SHP77 treated with DMSO at 0.1 percent for 48 hours (cell line): ENCODE data around the gene SFMBT2.
"Not testable (repeated sequence)": the region's sequence is repeated elsewhere in the genome, so short reads cannot be mapped to it uniquely, and the experiment has no call there.

ENCODE experiments used
- DNase-seq: peaks from one replicate; lab custom pipeline; 2025; lab: John Stamatoyannopoulos, UW

SFMBT2 gene

DNA sequence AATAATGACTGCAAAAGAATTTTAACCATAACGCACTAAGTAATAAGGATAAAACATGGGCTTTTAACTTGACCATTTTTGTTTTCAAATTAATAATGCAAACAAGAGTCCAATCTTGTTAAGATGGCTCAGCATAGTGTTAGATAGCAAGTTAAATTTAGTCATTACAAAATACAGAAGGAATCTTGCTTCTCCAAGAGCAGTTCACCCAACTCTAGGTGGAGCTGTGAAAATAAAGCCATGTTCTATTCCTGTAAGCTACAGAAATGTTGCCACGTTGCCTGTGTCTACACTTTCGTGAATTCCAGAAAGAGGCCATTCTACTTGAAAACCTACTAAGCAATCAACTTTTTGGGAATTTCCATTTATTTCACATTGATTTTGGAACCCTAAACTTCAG, 191.9 kb downstream of the SFMBT2 start:
- no peak for DNase-seq

DNA sequence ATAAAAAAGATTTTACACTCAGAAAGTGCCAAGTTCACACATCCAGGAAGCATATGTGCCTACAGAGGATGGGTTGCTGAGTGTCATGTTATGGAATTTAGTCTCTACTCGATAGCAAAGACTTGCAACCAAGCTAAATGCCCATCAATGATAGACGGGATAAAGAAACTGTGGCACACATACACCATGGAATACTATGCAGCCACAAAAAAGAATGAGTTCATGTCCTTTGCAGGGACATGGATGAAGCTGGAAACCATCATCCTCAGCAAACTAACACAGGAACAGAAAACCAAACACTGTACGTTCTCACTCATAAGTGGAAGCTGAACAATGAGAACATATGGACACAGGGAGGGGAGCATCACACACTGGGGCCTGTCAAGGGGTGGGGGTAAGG, 198.1 kb downstream of the SFMBT2 start:
- DNase-seq = not testable (repeated sequence)

DNA sequence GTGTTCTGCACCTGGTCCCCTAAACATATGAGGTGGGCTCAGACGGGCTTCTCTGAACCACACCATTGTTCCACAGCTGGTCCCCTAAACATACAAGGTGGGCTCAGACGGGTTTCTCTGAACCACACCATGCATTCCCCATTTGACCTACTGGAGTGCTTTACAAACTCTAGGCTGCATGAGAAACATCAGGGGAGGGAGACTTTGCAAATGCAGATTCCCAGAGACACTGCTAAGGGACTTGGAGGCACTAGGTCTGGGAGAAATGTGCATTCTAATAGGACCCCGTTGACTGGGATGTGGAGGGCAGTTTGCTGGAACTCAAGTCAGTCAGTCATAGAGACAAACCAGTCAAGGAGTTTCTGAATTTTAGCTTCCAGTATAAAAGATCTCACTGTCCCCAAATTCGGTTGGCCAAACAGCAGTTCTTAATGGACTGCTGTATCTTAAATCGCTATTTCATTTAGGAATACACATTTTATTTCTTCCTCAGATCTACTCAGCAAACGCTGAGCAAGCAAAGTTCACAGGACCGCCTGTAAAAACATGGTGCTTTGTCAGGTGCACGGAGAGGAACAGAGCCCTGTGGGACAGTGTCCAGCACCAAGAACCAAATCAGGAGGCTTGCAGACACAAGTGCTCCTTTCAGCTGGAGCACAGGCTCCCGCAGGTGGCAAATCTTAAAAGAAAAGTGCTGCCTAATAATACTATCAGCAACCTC, 198.8 kb downstream of the SFMBT2 start:
- no peak for DNase-seq

DNA sequence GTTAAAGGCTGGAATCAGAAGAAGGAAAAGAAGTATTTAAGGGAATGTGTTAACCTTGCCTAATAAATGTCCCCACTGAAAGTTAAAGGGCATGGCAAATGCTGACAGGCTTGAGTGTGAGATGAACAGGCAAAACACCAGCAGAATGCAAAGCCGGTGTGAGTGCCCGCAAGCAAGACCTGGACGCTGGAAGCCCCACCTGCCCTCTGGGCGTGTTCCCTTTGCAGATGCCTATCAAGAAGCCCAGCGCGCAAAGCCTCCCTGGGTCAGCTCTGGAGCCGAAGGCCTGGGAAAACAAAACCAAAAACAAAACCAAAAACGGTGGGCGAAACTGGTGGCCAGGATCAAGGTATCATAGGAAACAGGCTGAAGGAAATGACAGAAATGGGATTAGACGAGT, 200.3 kb downstream of the SFMBT2 start:
- no peak for DNase-seq

DNA sequence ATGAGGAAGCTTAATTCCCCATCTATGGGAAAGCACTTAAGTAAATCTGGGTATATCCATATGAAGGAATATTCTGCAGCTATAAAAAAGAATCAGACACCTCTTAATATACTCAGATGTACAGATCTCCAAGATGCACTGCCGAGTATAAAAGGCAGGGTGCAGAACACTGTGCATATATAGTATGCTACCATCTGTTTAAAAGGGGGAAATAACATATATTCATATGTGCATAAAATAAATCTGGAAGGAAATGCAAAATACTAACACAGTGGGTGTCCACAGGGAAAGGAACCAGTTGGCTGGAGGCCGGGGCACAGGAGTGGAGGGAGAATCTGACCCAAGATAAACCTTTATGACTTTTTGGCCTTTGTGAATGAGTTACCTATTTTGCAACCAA, 201.4 kb downstream of the SFMBT2 start:
- DNase-seq = no peak

DNA sequence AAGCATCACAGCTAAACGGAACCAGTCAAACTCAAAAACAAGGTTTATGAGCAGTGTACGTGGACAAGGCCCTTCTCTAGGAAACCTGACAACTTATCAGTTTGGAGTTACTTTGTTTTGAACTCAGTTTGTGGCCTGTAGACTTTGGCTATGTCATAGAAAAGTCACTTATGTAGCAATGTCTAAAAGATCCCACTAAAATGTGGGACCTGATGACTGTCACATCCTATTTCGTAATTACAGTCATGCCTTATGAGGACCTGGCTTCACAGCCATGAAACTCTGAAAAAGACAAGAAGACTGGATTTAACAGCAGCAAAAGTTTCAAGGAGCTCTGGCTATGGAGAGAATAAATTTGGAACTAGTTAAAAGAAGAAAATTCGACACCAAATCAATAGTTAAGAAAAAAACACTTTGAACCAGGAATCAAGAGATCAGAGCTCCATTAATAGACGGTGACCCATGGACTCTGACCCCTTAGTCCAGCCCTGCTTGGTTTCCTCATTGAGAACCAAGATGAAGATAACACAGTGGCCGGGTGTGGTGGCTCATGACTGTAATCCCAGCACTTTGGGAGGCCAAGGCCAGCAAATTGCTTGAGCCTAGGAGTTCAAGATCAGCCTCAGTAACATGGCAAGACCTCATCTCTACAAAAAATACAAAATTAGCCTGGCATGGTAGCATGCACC, 204.3 kb downstream of the SFMBT2 start:
- DNase-seq = no peak

DNA sequence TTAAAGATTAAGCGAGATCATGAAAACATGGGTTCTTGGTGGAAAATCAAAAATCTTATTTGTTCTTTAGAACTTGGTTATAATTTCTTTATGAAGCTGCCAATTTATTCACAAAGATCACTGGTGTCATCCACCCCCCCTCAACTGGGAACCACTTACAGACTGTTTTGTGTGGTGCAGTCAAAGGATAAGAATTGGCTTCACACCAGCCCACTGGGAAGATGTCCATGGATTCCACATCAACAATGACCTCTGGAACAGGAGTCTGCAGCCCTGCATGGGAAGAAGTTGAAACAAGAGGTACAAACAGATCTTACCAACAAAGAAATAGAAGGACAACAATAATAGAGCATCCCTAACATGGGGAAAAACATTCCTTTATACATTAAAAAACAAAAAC, 205.2 kb downstream of the SFMBT2 start:
- no peak for DNase-seq

DNA sequence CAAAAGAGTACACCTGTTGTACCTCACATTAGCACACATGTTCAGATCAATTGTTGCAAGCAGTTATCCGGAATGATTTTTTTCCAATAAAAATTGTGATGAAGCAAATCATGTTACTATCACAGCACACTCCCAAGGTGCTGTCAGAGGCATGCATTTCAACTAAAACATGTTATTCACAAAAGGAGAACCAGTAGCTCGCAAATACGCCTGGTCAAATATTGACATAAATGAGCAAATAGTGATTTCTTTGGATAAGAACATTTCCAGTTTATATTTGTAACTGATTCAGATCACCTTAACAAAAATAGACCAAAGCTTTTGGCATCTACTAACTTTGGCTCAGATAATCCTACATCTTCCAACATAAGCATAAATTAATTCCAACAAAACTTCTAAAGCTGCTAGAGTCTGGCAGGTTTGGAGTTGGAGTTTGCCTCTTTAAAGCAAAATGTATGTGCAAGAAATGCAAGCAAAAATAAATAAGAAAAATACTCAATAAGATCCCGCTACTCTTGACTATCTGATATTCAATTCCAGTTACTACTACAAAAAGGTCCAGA, 208.0 kb downstream of the SFMBT2 start:
- DNase-seq = peak; percentile 7

DNA sequence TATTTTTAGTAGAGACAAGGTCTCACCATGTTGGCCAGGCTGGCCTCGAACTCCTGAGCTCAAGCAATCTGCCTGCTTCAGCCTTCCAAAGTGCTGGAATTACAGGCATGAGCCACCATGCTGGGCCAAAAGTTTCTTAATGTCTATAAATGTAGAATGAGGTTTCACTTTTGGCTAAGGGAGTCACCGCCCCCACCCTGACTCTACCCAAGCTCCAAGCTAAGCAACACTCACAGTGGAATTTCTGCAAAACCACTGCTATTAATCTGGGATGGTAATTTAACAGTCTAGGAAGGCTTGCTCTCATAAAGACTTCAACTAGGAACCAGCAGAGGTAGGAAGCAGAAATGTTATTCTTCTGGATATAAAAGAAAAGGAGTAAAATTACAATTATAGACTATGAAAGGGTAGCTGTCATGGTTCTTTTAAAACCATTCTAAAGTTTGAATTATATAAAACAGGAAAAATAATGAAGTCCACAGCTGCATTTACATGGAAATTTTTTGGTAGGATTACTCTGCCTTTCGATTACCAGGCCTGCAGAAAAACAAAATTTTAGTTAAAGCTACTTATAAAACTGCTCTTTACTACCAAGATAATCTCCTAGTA, 211.6 kb downstream of the SFMBT2 start:
- no peak for DNase-seq

DNA sequence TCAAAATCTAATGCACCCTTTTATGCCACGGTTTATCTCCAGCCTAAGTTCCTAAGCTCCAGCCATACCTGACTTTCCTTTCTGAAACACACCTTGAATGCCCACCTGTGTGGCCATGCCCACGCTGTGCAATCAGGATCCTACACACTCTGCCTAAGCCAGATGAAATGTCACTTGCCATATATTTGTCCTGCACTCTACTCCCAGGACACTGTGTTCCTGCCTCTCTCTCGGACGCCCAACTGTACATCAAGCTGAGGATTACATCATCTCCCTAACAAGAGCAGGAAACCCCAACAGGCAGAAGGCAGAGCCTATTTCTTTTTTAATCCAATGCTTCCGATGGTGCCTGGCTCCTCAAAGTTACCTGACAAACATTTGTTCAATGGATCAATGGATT, 214.6 kb downstream of the SFMBT2 start:
- no peak for DNase-seq

DNA sequence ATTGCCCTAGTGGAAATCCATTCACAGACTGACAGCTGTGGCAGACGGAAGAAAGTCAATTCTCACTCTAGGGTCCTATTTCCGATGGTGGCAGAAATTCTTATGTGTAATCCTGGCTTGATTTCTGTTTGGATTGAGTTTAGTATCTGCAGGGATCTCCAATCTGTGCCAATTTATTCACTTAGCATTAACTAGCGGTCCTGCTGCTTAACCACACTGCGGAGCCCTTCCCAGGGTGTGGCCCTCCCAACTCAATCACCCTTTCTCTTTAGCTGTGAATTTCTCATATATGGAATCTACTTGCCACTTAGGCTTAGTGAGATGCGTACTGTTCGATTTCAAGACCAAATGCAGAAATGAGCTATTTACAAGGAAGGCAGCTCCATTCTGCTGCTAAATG, 215.7 kb downstream of the SFMBT2 start:
- no peak for DNase-seq

DNA sequence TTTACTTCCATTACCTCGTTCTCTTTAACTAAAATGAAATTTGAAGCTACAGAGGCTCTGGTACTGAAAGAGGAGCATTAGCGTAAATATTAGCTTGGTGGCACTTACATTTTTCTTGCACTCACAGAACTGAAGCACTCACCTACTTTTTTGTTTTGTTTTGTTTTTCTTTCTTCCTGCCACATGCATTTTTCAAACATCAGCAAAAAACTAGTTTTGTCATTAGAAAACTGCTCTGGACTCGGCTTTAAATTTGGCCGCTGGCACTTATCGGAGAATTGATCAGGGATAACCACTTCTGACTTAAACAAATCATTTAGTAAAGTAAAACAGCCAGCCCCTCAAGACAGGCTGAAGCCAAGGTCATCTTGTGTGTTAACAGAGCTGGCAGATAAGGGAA, 216.3 kb downstream of the SFMBT2 start:
- DNase-seq = no peak

DNA sequence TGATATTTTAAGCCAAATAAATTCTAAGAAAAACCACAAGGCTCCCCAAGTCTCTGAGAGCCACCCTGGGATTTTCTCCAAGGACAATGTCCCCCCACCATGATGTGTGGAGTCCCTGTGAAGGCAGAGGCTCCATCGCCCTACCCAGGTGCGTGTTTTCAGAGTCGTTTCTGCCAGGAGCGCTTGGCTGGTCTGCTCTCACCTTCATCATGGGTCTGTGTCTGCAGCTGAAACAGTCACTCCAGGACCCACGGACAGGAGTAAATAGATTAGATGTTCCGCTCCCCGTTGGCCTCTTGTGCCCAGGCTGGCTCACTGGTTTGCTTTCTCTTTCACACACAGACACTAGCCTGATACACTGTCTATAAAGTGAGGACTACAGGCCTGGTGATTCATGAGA, 217.5 kb downstream of the SFMBT2 start:
- no peak for DNase-seq

DNA sequence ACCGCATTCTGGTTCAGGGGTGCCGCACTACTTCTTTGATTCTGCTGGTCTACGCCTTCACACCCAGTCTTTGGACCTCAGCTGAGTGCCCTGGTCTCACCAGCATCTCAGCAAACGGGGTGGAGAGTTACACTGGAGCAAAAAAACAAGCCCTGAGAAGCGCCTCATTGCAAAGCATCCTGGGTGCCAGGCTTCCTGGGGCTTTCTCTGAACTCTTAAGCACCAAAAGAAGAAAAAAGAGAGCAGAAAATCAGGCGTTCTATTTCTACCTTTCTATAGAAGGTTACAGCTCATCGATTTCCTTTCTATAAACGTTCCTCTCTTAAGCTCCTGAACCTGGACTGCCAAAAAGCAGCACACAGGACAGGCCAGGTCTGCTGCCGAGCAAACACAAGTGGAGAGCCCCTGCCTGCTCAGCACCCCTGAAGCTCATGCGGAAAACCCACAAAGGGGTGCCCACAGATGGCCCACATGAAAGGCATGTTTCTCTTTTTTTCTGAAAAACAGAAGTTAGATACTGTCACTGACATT, 217.9 kb downstream of the SFMBT2 start:
- no peak for DNase-seq

DNA sequence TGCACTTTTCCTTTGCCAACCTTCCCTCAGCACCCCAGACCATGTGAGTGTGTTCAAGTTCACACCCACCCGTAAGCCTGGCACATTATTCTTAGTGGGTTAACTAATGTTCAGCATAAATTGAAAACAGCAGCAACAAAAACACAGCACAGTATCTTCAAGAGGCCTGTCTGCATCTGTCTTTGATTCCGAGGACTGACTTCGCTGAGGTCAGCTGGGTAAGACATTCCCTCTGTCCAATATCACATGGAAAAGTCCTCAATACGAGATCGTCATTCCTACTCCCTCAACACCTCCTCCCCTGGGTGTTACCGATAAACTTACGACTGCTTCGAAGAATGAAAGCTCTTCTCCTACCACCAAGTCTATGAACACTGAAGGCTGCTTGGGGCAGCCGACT, 218.8 kb downstream of the SFMBT2 start:
- DNase-seq = no peak

DNA sequence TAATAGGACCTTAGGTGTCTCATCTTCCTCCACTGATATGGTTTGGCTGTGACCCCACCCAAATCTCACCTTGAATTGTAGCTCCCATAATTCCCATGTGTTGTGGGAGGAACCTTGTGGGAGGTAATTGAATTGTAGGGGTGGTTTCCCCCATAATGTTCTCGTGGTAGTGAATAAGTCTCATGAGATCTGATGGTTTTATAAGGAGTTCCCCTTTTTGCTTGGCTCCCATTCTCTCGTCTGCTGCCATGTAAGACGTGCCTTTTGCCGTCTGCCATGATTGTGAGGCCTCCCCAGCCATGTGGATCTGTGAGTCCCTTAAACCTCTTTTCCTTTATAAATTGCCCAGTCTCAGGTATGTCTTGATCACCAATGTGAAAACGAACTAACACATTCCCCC, 220.1 kb downstream of the SFMBT2 start:
- DNase-seq = not testable (repeated sequence)

DNA sequence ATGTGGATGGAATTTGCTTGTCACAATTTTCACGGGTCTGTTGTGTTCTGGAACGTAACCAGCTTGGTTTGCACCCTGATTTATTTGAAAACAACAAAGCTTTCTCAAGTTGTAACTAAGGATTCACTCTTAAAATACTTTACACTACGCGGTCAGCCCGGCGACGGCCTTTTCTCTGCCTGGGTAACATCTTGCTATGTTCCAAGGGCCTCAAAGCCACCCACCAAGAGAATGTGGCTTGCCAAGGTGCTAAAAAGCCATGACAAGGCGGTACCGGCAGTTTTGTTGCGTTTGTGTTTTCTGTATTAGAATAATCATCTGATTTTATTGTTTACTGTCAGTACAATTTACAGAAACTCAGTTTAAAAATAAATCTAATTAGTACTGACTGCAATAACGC, 220.9 kb downstream of the SFMBT2 start:
- no peak for DNase-seq

DNA sequence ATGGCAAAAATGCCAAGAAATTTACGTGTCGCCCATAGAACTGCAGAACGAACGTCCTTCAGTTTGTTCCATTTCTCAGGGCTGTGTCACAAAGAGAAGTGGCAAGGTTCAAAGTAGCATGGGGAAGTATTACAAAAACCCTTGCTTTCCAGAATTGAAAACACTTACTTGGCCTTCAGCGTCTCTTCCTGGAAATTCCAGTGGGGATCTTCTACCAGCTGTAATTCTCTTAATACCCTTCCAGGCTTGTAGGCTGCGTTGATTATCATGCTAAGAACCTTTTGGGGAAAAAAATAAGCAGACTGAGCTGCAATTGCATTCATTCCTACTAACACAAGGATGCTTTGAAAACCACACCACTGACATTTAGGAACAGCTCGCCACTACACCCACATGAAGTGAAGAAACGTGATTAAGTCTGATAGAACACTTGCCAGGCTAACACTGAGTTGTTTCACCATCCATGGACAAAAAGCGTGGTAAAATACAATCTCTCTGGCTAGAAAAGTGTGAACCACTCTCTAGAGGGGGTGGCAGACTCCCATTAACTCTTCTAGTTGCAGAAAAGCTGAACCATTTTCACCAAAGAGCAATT, 222.3 kb downstream of the SFMBT2 start:
- no peak for DNase-seq

DNA sequence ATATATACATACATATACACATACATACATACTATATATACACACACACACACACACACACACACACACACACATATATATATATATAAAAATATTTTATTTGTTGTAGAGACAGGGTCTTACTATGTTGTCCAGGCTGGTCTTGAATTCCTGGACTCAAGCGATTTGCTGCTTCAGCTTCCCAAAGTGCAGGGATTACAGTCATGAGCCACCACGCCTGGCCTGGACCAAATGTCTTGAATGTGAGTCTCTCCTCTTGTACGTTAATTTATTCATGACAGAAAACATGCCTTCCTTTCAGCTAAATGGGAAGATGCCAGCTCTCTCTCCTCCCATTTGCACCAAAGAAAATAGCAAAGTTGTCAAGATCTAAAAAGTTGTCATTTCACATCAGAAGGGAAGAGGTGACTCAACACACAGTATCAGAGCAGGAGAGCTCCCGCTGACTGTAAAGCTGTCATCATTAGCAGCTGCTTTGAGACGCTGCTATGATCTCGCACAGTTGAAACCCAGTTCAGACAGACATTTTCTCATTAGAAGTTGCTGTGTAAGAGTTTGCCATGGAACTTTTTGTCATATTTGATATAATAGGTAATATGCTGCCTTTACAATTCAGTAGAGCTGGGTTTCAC, 224.3 kb downstream of the SFMBT2 start:
- DNase-seq = no peak

DNA sequence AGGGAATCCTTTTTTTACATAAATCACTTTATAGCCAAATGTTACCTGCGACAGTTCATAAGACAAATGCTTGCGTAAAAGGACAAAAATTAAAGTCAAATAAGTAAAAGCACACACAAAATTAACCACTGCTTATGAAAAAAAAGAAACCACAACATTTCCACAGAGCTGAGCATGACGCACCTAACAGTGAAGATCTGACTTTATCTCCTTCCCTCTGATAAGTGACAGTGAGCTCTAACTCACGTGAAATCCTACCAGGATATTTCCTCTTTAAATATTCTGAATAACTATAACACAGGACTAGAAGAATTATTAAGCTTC, 225.5 kb downstream of the SFMBT2 start:
- DNase-seq = no peak

DNA sequence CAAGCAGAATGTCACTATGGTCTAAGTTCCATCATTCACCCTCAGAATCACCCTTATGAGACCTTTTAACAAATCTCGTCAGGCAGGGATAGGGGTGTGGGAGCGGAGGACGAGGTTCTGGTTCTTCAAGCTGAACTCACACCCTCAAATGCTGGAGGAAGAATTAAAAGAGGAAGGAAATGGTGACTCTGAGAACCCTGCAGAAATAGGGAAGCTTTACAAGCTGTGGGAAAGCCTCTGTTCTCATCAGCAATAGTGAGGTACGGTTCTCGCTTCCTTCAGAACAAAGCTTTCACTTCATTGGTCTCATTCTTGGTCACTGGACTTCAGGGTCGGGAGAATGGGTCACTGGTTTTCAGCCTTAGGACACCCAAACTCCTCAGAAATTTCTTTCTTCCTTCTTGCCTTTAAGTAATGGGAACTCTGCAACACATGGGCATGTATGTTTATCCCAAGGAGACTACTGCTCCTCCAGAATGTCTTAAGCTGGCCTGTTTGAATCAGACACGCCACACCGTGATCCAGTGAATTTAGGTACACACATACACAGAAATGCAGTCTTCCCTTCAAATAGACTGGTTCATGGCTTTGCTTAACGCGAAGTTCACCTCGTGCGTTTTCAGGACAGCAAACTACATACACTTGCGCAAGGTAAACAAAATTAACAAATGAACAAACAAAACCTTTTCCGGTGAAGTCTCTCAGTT, 226.0 kb downstream of the SFMBT2 start:
- no peak for DNase-seq

DNA sequence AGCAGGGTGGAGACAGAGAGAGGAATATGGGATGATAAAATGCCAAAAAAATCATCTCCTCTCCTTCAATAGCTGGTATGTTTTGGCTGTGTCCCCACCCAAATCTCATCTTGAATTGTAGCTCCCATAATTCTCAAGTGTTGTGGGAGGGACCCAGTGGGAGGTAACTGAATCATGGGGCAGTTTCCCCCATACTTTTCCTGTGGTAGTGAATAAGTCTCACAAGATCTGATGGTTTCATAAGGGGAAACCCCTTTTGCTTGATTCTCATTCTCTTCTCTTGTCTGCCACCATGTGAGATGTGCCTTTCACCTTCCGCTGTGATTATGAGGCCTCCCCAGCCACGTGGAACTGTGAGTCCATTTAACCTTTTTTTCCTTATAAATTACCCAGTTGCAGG, 226.7 kb downstream of the SFMBT2 start:
- not testable (repeated sequence) for DNase-seq
